A673 (cell line): ENCODE results near the gene PHF20. TPM values are rescaled to one million over a fixed set of nuclear protein-coding genes. Genes with fewer than 3 reads are reported as not detected.
"Not testable (repeated sequence)": the region's sequence is repeated elsewhere in the genome, so short reads cannot be mapped to it uniquely, and the experiment has no call there.

Source experiments
- BruUV-seq: library from RNA; stranded (reverse); fragments of 400-500 nt; replicated peaks from 2 replicates; lab custom pipeline; 2021; lab: Mats Ljungman, UMichigan
- CTCF ChIA-PET: fragments of 300-600 bp; sonication (Branson Sonifier 250); formaldehyde crosslinking; loops from one replicate; lab custom pipeline; 2022; ENCODE audit warnings: antibody characterized with exemption; lab: Charles Lee
- POLR2A ChIA-PET: fragments of 300-600 bp; sonication (Branson Sonifier 250); formaldehyde crosslinking; loops from one replicate; lab custom pipeline; 2022; ENCODE audit warnings: antibody characterized with exemption; ENCODE audit not compliant: low non-redundant PET; lab: Charles Lee
- DNase-seq: peaks from one replicate; pipeline ENCODE4 v3.0.0-alpha.2; 2015; ENCODE audit warnings: low spot score
- H3K27ac ChIP-seq: fragments of 200-600 bp; sonication (generic); 2 replicates; pipeline ENCODE4 v1.5.1; 2016; ENCODE audit warnings: mixed run types, low read depth, mild to moderate bottlenecking, mixed read lengths, antibody characterized with exemption, low read length; ENCODE audit not compliant: poor library complexity, severe bottlenecking
- H3K27me3 ChIP-seq: fragments of 200-600 bp; sonication (generic); replicated peaks from 2 replicates; pipeline ENCODE4 v1.6.1; 2017; ENCODE audit warnings: mixed run types, low read depth, mild to moderate bottlenecking, mixed read lengths, antibody characterized with exemption, low read length; ENCODE audit not compliant: insufficient read depth, poor library complexity
- H3K36me3 ChIP-seq: fragments of 200-600 bp; sonication (generic); 2 replicates; pipeline ENCODE4 v1.6.1; 2016; ENCODE audit warnings: mixed run types, mild to moderate bottlenecking, mixed read lengths, antibody characterized with exemption, low read length; ENCODE audit not compliant: insufficient read depth, poor library complexity, severe bottlenecking
- H3K4me1 ChIP-seq: fragments of 200-600 bp; sonication (generic); 2 replicates; pipeline ENCODE4 v1.6.1; 2017; ENCODE audit warnings: mixed run types, mild to moderate bottlenecking, mixed read lengths, antibody characterized with exemption, low read length; ENCODE audit not compliant: insufficient read depth, poor library complexity, severe bottlenecking
- H3K4me3 ChIP-seq: fragments of 200-600 bp; sonication (generic); 2 replicates; pipeline ENCODE4 v1.5.1; 2016; ENCODE audit warnings: low read depth, mixed run types, mild to moderate bottlenecking, mixed read lengths, low read length; ENCODE audit not compliant: poor library complexity, severe bottlenecking
- H3K9me3 ChIP-seq: fragments of 200-600 bp; sonication (generic); 2 replicates; pipeline ENCODE4 v1.6.1; 2016; ENCODE audit warnings: mixed run types, low read depth, mild to moderate bottlenecking, mixed read lengths, antibody characterized with exemption, low read length; ENCODE audit not compliant: poor library complexity, severe bottlenecking
- EZH2 ChIP-seq: fragments of 200-600 bp; sonication (generic); IDR thresholded peaks from 2 replicates; pipeline ENCODE4 v1.6.1; 2017; ENCODE audit warnings: borderline replicate concordance, low read depth, mild to moderate bottlenecking, mixed read lengths, antibody characterized with exemption, low read length; ENCODE audit not compliant: poor library complexity, severe bottlenecking
- intact Hi-C: fragments of 100-400 bp; cut with micrococcal nuclease; formaldehyde crosslinking; loops from one replicate; pipeline ENCODE4 v1.10.0; 2022; ENCODE audit not compliant: unreplicated experiment
- total RNA-seq: library from RNA; stranded (reverse); gene quantifications from 2 replicates; pipeline ENCODE4 v1.2.3, GENCODE V29; 2021
- TF ChIP-seq, protein P1 (sequence below): fragments of 300-800, 200-600 bp; sonication (generic); conservative IDR thresholded peaks from 2 replicates; pipeline ENCODE4 v1.5.1; 2017; ENCODE audit warnings: low read depth, mild to moderate bottlenecking, antibody characterized with exemption, low read length, moderate library complexity, mixed read lengths

PHF20 gene
- total RNA-seq, 1 experiment from 2014 or later = 43.0 TPM

DNA sequence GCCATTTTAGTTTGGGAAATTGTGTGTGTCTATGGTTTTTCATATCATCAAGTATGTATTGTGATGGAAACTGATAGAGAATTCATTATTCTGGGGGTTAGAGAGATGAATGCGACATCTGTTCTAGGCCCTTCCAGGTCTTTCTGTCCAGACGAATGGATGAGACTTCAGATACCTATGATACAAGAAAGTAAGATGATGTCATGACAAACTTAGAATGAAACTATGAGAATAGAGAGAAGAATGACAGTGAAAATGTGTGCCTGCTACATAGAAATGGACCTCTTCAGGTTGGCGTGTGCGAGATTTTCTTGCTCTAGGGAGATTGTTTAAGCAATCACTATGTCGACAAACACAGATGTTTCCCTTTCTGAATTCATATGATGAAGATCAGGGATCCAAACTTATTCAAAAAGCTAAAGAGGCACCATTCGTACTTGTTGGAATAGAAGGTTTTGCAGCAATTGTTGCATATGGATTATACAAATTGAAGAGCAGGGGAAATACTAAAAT, 106.4 kb downstream of the PHF20 start:
- no peak for DNase-seq
- BruUV-seq = no TSS peak
- H3K27ac ChIP-seq = no peak overlapping the region

DNA sequence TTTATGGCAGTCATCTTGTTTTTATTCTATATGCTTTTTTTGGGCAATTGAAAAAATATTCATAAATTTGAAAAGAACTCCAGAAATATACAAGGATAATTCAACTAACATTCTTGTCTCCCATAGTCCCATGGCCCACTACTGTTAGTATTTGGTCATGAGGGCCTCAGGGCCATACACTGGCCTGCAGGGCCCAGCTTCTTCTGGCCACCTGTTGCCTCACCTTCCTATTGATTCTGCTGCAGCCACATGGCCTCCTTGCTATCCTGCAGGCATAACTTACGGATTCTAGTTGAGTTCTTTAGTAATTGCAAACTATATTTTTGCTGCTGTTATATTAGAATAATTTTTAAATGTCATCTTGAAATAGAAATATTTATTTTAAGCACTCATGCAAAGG, 109.9 kb downstream of the PHF20 start:
- H3K9me3 ChIP-seq = no peaks in the 10 kb centered on the region
- no TSS peak for BruUV-seq
- no peaks in the 10 kb centered on the region for H3K4me1 ChIP-seq
- intact Hi-C loops = no loop called here
- H3K27me3 ChIP-seq = no peaks in the 10 kb centered on the region
- H3K36me3 ChIP-seq = no peaks in the 10 kb centered on the region
- ChIA-PET CTCF (interaction anchor here (0.6 kb wide), 1 partner anchor 58 kb away, joined by 12 read pairs; no protein-coding TSS in a partner anchor), POLR2A (no interaction called here)
- no peak overlapping the region for H3K4me3 ChIP-seq
- TF ChIP-seq EZH2 = no peak
- TF ChIP-seq, protein P1, sequence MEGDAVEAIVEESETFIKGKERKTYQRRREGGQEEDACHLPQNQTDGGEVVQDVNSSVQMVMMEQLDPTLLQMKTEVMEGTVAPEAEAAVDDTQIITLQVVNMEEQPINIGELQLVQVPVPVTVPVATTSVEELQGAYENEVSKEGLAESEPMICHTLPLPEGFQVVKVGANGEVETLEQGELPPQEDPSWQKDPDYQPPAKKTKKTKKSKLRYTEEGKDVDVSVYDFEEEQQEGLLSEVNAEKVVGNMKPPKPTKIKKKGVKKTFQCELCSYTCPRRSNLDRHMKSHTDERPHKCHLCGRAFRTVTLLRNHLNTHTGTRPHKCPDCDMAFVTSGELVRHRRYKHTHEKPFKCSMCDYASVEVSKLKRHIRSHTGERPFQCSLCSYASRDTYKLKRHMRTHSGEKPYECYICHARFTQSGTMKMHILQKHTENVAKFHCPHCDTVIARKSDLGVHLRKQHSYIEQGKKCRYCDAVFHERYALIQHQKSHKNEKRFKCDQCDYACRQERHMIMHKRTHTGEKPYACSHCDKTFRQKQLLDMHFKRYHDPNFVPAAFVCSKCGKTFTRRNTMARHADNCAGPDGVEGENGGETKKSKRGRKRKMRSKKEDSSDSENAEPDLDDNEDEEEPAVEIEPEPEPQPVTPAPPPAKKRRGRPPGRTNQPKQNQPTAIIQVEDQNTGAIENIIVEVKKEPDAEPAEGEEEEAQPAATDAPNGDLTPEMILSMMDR = no peak
- H3K27ac ChIP-seq = no peak overlapping the region
- DNase-seq = no peak

More for the DNA sequence above, 106.4 kb downstream of the PHF20 start:
- Histone ChIP-seq H3K36me3 (no peaks in the 10 kb centered on the region), H3K4me1 (peaks cover 20% of the 10 kb centered on the region), H3K9me3 (no peaks in the 10 kb centered on the region), H3K4me3 (no peak overlapping the region), H3K27me3 (no peaks in the 10 kb centered on the region)
- intact Hi-C loops = no loop called here
- ChIA-PET CTCF (interaction anchor here (0.7 kb wide), 1 partner anchor 192 kb away, joined by 5 read pairs; no protein-coding TSS in a partner anchor), POLR2A (no interaction called here)
- TF ChIP-seq EZH2 = no peak
- TF ChIP-seq, protein P1 = no peak

DNA sequence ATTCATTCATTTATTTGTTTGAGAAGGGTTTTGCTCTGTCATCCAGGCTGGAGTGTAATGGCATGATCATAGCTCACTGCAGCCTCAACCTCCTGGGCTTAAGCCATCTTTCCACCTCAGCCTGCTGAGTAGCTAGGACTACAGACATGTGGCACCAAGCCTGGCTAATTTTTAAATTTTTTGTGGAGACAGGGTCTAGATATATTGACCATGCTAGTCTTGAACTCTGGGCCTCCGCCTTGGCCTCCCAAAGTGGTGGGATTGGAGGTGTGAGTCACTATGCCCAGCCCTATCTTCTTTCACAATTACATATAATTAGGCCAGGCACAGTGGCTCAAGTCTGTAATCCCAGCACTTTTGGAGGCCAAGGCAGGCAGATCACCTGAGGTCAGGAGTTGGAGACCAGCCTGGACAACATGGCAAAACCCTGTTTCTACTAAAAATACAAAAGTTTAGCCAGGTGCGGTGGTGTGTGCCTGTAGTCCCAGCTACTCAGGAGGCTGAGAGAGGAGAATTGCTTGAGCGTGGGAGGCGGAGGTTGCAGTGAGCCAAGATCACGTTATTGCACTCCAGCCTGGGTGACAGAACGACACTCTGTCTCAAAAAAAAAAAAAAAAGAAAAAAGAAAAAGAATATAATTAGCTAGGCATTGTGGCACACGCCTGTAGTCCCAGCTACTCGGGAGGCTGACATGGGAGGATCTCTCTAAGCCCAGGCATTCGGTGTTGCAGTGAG, 110.8 kb downstream of the PHF20 start:
- H3K4me1 ChIP-seq, BruUV-seq, H3K27me3 ChIP-seq, H3K9me3 ChIP-seq, DNase-seq, H3K27ac ChIP-seq, POLR2A ChIA-PET, intact Hi-C loops, H3K36me3 ChIP-seq, H3K4me3 ChIP-seq: not testable (repeated sequence)
- CTCF ChIA-PET = interaction anchor here (0.6 kb wide), 1 partner anchor 59 kb away, joined by 12 read pairs; no protein-coding TSS in a partner anchor
